Activated T-helper 1 cell treated with anti-CD3 and anti-CD28 coated beads, Interleukin-2, amount 50 U/mL, for 16 hours (primary cell): ENCODE data around the gene TYW1.
"Not testable (repeated sequence)": the region's sequence is repeated elsewhere in the genome, so short reads cannot be mapped to it uniquely, and the experiment has no call there.

Source experiments
- DNase-seq, 2 donors: peaks; one replicate each; pipeline ENCODE4 v3.0.0-alpha.2; 2020; ENCODE audit warnings: low read depth in 1 of 2, low spot score in 1 of 2

The TYW1 gene

DNA sequence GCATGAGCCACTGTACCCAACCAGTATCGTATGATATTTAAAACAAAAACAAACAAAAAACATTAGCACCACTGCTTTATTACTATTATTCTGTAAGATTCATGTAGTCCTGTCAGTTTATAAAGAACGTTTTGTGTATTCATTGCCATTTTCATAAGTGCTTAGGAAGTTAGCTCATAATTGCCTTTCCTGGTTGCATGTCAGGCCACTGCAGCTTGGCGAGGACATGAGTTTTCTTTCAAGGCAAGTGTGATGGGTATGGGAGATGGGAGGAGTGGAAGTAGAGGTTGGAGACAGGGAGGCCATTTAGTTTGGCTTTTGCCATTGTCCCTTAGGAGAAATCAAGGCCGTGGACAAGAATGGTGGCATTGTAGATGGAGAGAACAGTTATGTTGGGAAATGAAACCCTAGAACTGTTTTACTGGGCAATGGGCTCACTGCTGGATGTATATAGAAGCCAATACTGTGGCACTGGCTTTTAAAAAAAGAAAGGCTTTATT lies 48.9 kb downstream of the TYW1 start:
- DNase-seq = no peak

DNA sequence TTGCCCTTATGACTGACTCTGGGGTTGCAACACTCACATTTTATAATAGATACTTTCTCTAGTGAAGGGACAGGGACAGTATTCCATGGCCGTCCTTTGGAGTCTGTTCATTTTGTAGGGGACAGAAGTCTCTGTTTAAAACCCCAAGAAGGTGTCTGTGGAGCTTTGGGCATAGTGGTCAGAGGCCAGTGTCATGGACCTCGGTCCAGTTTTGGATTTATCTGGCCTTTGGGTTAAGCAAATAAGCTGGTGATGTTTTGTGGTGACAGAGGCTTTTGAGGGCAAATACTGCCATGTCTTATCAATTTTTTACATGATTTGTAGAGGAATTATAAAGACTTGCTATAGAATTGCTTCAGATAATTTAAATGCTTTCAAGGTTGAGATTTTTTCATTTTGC lies 50.2 kb downstream of the TYW1 start:
- not testable (repeated sequence) for DNase-seq

DNA sequence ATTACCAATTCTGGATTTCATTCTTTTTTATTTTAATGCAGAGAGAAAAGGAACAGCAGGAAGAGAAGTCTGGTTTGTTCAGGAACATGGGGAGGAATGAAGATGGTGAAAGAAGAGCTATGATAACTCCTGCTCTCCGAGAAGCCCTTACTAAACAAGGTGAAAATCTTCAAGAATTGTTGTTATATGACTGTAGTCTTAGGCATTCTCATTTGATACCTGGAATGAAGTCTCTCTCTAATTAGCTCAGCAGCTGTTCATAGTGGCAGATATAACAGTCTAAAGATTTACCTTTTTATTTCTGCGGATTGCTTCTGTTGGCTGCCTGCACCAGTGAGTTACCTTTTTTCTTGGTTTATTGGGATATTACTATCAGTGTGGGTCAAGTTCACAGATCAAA lies 53.3 kb downstream of the TYW1 start:
- not testable (repeated sequence) for DNase-seq

DNA sequence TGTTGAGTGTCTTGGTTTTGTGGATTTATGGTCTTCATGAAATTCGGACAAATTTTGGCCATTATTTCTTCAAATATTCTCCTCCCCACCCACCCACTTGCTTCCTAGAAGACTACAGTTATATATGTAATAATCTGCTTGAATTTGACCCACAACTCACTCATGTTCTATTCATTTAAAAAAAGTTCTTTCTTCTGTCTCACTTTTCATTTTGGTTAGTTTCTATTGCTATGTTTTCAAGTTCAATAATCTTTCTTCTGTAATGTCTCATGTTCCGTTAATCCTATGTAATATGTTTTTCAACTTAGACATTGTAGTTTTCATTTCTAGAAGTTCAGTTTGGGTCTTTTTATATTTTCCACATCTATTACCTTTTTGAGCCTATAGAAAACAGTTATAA lies 55.5 kb downstream of the TYW1 start:
- not testable (repeated sequence) for DNase-seq

DNA sequence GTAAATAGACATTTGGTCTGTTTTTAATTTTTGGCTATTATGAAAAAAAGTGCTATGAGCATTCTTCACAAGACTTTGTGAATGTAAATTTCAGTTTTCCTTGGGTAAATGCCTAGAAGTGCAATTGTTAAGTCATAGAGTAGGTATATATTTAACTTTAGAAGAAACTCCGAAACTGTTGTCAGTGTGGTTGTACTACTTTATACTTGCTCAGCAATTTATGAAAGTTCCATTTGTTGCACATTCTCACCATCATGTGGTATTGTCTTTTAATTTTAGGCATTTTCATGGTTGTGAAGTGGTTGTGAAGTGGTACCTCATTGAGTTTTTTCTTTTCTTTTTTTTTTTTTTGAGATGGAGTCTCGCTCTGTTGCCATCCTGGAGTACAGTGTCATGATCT lies 60.0 kb downstream of the TYW1 start:
- no peak for DNase-seq

DNA sequence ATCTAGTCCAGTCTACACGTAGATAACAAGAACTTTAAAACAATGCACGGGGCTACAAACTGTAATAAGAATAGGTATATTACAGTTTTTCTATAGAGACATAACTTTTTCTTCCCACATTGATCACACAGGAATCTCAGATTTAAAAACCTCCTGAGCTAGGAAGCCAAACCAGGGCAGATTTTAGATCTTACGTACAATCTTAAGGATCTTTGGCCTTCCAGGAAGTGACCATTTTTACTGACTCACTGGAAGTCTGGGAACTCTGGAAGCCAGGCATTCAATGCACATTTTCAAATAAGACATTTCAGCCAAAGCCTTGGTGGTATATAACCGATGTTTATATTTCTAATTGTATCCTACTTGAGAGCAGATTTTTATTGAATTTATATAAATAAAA lies 64.7 kb downstream of the TYW1 start:
- DNase-seq = not testable (repeated sequence)

DNA sequence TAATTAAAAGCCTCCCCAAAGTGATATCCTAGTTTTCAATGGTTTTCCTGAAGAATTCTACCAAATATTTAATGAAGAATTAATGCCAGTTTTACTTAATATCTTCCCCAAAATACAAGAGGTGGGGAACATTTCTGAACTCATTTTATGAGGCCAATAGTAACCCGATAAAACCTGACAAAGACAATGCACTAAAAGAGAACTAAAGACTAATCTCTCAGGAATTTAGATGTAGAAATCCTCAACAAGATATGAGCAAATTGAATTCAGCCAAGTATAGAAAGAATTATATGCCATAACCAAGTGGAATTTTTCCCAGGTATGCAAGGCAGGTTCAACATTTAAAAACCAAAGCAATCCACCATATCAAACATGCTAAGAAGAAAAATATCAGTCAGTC lies 66.2 kb downstream of the TYW1 start:
- DNase-seq = not testable (repeated sequence)

DNA sequence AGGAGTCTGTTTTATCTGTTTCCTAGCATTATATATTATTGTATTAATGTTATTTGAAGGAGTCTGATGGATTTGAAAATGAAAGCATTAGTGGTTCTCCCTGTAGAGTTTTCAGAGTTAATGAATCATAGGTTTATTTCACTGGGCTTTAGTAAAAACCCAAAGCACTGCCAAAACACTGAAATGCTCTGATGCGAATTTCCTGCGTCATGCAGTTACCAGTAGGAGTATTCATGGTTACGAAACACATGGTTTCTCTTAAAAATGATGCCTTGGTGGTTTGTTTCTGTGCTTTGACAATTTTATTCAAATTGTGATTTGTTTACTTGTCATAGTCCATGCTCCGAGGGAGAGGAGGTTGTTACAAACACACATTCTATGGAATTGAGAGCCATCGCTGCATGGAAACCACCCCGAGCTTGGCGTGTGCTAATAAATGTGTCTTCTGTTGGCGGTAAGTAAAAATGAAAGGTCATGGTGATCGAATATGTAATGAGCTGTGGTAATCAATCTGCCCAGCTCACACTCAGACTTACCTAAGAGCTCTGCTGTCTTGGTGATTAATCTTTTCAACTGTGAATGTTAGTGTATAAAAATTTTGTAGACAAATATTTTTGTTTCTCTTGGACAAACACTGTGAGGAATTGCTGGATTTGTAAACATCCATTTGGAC lies 70.5 kb downstream of the TYW1 start:
- not testable (repeated sequence) for DNase-seq

DNA sequence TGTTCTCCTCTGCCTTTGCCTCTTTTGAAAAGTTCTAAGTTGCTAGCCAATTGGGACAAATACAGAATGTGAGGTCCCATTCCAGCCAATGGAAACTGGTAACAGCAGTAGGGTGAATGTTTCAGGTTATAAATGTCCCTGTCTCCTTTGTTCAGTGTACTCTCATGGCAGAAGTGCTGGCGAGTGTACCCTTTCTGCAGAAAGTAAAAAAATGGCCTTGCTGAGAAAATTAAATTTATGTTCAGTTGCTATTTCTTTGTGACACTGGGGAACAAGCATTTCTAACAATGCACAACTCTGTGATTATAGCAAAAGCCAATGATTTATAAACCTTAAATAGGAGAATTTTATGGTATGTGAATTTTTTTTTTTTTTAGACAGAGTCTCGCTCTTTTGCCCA lies 79.5 kb downstream of the TYW1 start:
- DNase-seq = not testable (repeated sequence)

DNA sequence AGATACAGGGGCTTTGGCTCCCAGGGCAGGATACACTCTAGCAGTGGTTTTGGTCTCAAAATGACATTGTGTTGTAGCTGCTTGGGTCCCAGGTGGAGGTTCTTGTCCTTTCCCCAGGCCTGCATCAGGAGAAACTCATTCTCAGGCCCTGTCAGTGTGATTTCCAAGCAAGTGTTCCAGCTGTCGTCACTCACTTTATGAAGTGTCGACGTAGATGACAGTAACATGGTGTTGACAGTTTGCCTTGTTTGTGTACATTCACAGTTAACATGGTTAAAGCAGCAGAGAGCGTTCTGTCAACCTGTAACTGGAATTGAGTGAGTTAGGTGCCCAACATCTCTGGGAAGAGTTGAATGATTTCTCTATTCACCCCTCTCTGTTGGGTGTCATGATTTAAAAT lies 86.2 kb downstream of the TYW1 start:
- not testable (repeated sequence) for DNase-seq

DNA sequence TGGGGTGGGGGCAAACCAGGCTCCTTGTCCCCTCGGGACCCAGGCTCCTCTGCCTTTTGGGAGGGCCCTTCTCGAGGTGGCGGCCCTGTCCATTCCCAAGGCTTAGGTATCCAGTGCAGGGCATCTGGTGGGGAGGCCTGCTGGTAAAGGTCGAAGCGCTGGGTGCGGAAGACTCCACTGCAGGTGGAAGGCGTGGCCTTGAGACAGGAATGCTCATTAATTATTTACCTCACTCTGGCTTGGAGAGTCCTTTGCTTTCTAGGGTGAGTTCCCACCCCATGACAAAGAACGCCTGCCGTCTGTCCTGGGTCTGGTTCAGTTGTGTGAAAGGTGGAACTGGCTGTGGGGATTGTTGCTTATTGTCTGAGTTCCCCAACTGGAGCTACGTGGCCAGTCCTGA lies 92.6 kb downstream of the TYW1 start:
- DNase-seq = not testable (repeated sequence)

DNA sequence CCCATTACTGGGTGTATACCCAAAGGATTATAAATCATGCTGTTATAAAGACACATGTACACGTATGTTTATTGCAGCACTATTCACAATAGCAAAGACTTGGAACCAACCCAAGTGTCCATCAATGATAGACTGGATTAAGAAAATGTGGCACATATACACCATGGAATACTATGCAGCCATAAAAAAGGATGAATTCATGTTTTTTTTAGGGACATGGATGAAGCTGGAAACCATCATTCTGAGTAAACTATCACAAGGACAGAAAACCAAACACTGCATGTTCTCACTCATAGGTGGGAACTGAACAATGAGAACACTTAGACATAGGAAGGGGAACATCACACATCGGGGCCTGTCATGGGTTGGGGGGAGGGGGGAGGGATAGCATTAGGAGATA lies 94.4 kb downstream of the TYW1 start:
- DNase-seq = not testable (repeated sequence)

DNA sequence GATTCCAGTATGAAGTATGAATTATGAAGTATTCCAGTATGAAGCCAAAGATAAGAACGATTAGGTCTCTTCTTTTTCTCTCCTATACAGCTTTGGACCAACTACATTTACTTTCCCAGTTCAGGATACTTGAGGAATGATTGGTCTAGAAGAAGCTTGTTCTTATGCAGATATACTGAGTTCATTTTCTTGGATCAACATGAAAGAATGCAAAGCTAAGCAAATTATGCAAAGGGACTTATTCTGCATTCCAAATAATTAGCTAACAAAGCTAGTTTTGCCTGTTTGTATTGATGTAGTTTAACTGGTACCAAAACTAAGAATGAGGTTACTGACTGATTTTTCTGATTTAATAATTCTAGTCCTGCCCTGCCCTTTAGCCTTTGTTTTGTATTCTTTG lies 101.4 kb downstream of the TYW1 start:
- not testable (repeated sequence) for DNase-seq

DNA sequence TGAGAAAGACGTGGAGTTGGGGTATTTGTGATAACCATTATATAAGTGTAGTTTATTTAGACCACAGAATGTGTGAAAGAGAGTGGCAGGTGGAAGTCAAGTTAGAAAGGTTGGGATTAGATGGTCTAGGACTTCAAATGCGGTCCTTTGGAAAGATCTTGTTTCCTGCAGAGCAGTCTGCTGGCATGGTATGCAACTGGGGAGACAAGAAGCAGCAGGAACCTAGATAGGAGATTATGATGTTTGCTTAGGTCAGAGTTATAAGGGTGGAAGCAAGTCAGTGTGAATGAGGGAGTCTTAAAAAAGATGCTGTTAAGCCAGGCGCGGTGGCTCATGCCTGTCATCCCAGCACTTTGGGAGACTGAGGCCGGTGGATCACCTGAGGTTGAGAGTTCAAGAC lies 102.8 kb downstream of the TYW1 start:
- not testable (repeated sequence) for DNase-seq

DNA sequence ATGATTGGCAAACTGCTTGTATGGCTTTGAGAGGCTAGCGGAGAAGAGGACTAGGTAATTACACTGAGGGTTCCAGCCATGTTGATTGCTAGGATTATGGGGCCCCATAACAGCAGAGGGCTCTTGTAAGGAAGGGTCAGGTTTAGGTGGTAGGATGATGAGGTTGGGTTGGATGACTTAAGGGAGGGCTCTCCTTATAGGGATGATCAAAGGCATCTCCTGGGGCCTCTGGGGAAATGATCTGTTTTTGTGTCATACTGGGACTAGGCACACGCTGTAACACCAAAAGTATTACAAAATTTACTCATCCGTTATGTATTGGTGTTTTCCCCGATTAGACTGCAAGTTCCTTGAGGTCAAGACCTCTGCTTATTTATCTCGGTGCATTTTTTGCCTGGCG lies 103.4 kb downstream of the TYW1 start:
- not testable (repeated sequence) for DNase-seq

DNA sequence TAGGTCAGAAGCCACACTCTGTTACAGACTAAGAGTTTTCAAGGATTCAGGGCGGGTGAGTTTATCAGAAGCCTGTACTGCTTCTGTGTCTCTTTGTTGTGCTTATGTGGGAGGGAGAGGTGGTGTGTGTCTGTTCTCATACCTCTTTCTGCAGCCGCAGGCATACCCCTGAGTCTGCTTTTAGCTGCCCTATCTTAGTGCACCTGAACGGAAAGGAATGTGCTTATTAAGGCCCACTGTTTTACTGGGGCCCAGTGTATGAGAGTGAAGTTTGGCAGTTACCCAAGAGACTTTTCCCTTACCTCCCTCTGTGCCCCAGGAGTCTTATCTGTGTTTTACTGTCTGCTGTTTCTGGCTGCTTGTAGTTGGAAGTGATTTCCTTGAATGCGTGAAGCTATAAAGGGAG lies 104.3 kb downstream of the TYW1 start:
- no peak for DNase-seq

DNA sequence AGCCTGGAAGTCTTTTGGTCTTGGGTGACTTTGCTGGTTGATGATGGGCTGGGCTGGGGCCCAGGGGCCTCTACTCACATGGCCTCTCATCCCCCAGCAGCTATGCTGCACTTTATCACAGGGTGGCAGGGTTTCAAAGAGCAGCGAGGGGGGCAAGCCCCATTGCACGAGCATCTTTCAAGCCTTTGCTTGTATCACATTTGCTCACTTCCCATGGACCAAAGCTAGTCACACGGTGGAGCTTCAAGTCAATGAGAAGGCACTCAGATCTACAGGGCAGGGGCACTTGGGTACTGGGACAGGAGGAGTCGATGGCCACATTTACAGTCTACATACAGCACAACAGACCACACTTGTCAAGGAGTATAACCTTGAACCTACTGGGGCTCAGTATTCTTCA lies 108.3 kb downstream of the TYW1 start:
- not testable (repeated sequence) for DNase-seq

DNA sequence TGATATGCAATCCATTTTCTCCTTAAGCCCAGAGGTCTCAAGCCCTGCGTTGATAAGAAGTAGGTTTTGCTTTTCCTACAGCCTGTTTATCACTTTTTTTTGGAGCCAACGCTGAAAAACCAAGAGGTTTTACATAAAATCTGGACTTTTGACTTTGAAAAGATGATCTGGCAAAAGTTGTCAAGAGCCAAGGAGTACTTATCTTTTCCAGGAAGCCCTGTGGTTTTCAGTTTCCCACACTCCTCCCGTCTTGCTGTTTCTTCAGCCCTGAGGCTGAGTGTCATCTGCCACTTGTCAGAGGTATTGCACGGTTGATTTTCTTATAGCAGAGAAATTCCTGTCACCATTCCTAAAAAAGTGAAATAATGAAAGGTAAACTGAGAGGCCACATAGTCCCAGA lies 108.7 kb downstream of the TYW1 start:
- no peak for DNase-seq

DNA sequence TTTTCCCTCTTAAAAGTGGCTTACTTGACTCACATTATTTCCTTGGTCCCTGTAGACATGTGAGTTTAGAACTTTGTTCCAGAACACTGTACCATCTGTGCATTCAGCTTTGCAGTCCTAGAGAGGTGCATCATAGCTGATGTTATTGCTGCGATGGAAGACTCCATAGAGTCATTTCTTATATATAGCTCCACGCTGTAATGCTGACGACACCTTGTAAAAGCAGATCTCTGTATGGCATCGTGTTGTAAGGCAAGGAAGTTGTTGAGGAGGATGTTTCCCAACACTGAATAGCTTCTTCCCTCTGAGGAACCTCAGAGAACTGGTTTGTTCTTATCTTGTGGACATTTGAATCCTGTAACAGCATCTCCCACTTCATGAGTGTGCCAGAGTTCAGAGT lies 109.6 kb downstream of the TYW1 start:
- DNase-seq = not testable (repeated sequence)

DNA sequence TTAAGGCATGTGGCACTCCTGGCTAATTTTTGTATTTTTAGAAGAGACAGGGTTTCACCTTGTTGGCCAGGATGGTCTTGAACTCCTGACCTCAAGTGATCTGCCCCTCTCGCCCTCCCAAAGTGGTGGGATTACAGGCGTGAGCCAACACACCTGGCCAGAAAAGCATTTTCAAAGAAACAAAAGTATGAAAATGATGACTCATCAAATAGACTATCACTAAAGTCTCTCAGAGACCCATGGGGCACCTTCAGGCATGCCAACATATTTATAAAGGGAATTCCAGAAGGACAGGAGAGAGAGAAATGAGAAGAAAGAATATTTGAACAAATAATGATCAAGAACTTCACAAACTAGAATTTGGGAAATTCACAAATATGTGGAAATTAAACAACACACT lies 114.7 kb downstream of the TYW1 start:
- not testable (repeated sequence) for DNase-seq

DNA sequence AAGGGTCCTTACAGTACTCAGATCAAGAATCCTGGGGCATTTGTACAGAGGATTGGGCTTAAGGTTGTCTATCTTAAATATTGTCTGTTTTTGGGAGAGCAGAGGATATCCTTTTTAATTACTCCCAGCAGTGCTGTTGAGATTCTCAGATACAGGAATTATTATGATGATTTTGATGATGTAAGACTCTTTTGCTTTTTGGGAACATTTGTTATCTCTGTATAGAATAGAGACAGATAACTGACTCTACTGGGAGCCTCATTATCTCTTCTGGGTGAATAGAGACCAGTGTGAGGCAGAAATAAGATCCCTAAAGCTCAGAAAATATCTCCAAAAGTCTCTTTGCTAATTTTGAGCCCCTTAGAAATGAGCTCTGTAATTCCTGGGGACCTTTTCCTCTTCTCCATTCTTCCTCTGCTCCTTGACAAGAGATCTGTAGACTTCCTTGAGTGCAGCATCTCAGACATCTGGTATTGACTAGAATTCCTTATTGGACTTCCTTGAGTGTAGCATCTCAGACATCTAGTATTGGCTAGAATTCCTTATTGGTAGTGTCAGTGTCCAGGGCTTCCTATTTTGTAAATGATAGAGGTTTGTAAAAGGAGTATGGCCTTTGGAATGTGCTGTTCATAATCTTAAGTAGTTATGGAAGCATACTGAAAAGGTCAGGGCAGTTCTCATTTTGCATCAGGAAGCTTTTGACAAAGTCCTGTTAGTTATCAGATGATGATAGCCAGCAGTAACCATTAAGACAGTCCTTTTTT lies 118.0 kb downstream of the TYW1 start:
- not testable (repeated sequence) for DNase-seq

DNA sequence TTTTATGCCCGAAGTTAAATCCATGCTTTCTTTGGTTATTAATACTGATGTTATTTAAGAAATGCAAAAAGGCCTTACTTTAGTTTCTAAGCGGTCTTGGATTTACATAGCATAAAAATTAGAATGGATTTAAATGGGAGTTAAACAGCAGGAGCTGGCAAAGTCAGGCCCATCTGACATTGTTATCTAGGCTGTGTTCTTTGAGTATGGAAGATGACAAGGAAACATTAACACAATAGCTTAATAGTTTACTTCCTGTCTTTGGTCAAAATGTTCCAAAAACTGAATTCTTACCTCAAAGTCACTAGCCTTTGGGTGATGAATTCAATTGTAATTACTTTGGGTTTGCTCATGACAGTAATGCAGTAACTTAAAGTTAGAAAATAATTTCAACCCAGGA lies 123.9 kb downstream of the TYW1 start:
- not testable (repeated sequence) for DNase-seq
